GM23338 (cell line): ENCODE data around the gene TUBA4B. TPM values are rescaled to one million over a fixed set of nuclear protein-coding genes. Genes with fewer than 3 reads are reported as not detected.

Experiments used
- CREB1 ChIP-seq: fragments of 250-450 bp; sonication (Bioruptor Pico); IDR thresholded peaks from 2 replicates; pipeline ENCODE4 v1.5.0; 2020; ENCODE audit warnings: low read depth, mild to moderate bottlenecking, moderate library complexity
- ETS1 ChIP-seq: IDR thresholded peaks from 2 replicates; pipeline ENCODE4 v1.6.1; 2016; ENCODE audit warnings: antibody characterized with exemption
- EZH2 ChIP-seq: fragments of 200-600 bp; sonication (generic); IDR thresholded peaks from one replicate; pipeline ENCODE4 v1.8.0; 2017; ENCODE audit warnings: antibody characterized with exemption, mild to moderate bottlenecking, low read depth; ENCODE audit not compliant: unreplicated experiment
- EZH2phosphoT487 ChIP-seq: fragments of 200-600 bp; sonication (generic); IDR thresholded peaks from one replicate; pipeline ENCODE4 v1.8.1; 2018; ENCODE audit warnings: antibody characterized with exemption; ENCODE audit not compliant: unreplicated experiment
- ZNF462 ChIP-seq: fragments of 250-450 bp; sonication (Bioruptor Pico); IDR thresholded peaks from 2 replicates; pipeline ENCODE4 v1.5.0; 2020; ENCODE audit warnings: mild to moderate bottlenecking, moderate library complexity
- polyA plus RNA-seq: library from polyadenylated mRNA; unstranded; fragments of >200 nt; fragmentation: Nextera tagmentation; extraction: Ambion mirVana; gene quantifications from 2 replicates; pipeline ENCODE4 v1.2.1, GENCODE V29; 2016
- total RNA-seq: library from RNA; depleted of rRNA; stranded (reverse); fragments of >200 nt; shearing (Covaris generic); gene quantifications from 2 replicates; pipeline ENCODE4 v1.2.3, GENCODE V29; 2014
- TF ChIP-seq, protein P1 (sequence below): IDR thresholded peaks from one replicate; pipeline ENCODE4 v1.6.1; 2018; ENCODE audit warnings: antibody characterized with exemption; ENCODE audit not compliant: unreplicated experiment

TUBA4B gene
- total and polyA plus RNA-seq, 2 experiments from 2014 or later: 0.14 TPM; not detected in 1

DNA sequence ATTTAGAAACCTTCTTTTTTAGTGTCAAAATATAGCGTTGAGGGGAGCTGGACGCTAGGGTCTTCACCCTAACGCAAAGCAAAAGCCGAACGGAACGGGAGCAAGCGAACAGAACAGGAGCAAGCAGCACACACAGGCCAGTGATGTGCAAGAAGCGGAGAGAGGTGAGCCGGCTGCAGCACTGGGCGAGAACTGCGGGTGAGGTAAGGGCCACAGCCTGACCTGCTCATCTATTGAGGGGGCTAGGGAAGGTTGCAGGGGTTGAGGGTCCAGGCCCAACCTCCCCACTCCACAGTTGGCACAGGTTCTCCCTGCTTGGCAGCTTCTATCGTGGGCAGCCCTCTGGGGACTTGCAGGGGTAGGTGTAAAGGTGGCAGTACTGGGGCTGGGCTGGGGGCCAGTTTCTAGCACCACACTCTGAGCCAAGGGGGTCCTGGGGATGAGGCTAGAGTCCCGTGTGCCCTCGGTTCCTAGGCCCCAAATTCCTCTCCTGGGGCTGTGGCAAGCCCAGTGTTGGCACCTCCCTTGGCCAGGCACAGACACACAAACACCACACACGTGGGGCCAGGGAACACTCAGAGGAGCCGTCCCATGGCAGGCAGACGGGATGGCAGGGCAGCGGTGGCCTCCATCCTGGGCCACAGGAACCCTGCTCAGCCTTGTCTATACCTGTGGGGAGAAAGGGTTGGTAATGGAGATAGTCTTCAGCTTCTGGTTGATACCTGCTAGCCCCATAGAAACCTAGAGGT is 33.1 kb upstream of the TUBA4B start (continued):
- TF ChIP-seq ZNF462 (CRISPR knock-in tag) (no peak), EZH2 (no peak), EZH2phosphoT487 (no peak), CREB1 (no peak), ETS1 (no peak)
- TF ChIP-seq, protein P1, sequence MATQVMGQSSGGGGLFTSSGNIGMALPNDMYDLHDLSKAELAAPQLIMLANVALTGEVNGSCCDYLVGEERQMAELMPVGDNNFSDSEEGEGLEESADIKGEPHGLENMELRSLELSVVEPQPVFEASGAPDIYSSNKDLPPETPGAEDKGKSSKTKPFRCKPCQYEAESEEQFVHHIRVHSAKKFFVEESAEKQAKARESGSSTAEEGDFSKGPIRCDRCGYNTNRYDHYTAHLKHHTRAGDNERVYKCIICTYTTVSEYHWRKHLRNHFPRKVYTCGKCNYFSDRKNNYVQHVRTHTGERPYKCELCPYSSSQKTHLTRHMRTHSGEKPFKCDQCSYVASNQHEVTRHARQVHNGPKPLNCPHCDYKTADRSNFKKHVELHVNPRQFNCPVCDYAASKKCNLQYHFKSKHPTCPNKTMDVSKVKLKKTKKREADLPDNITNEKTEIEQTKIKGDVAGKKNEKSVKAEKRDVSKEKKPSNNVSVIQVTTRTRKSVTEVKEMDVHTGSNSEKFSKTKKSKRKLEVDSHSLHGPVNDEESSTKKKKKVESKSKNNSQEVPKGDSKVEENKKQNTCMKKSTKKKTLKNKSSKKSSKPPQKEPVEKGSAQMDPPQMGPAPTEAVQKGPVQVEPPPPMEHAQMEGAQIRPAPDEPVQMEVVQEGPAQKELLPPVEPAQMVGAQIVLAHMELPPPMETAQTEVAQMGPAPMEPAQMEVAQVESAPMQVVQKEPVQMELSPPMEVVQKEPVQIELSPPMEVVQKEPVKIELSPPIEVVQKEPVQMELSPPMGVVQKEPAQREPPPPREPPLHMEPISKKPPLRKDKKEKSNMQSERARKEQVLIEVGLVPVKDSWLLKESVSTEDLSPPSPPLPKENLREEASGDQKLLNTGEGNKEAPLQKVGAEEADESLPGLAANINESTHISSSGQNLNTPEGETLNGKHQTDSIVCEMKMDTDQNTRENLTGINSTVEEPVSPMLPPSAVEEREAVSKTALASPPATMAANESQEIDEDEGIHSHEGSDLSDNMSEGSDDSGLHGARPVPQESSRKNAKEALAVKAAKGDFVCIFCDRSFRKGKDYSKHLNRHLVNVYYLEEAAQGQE: no peak
